ENCODE data around the gene MRPL46. TPM values are rescaled to one million over a fixed set of nuclear protein-coding genes. Genes with fewer than 3 reads are reported as not detected.
"Not testable (repeated sequence)": the region's sequence is repeated elsewhere in the genome, so short reads cannot be mapped to it uniquely, and the experiment has no call there.

The MRPL46 gene
- total RNA-seq, 1 donor from 2014 or later: 15.5 TPM

DNA sequence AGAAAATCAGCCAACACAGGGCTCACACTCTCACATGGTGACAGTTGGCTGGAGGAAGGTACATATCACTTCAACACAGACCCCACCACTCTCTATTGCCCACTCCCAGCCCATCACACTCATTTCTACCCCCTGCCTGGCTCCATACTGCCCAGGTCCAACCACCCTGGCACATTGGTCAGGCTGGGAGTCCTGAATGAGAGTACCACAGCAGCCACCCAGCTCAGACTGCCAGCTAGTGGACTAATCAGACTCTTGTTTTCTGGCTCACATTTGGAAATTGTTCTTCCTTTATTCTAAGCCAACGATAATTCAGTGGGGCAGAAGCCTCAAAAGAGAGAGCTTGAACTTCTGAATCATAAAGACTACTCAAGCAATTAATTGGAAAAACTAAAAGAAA lies 20.0 kb downstream of the MRPL46 start:
- DNase-seq (ENCODE audit: low read depth in 2 of 2): no peak

DNA sequence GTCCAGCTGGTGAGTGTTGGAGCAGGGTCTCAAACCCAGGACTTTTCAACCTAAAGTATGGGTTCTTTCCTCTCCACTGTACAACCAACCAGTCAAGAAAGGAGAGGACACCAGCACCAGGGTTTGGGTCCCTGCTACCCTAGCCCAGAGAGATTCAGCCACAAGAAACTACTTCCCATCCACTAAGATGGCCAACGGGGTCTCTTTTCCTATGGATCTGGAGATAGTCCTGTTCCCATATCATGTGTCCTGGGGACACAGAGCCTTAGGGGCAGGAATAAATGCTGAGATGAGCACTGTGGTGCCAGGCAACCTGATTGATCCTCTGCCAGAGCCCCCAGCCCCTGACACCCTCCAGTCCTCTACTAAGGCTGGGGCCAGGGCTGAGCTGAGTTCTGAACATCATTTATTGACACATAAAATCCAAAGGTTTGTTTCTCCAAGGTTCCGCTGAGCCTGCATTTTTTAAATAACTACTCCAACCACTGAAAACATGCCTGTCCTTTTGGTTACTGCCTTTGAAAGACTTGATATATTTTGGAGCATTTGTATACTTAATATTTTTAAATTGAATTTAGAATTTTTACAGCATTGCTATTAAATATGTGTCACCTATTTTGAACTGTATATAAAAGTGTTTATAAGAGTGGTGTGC lies 26.0 kb downstream of the MRPL46 start:
- no peak for DNase-seq (ENCODE audit: low read depth in 2 of 2)

DNA sequence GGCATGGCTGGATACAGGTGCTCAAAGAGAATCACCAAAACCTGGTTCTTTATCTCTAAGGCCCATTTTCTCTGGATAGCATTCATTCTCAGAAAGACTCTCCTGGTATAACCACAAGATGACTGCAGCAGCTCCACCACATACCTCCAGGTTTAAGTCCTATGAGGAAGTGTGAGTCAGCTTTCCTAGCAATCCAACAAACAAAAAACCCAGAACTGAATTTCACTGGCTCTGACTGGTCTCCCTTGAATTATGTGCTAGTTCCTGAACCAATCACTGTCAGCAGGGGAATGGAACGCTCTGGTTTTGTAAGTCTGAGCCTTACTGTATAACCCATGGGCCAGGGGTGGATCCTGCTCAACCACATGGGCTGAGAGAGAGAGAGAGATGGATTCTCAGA lies 27.2 kb downstream of the MRPL46 start:
- DNase-seq (ENCODE audit: low read depth in 2 of 2): peak in 1 of 2 donors; percentile 71

- no peak for DNase-seq (ENCODE audit: low read depth in 2 of 2)
Measured at GRCh38 chr15:88438181-88438580, 29.0 kb downstream of the MRPL46 start.

- not testable (repeated sequence) for DNase-seq (ENCODE audit: low read depth in 2 of 2)
Measured at GRCh38 chr15:88434106-88434505, 33.1 kb downstream of the MRPL46 start.

GRCh38 chr15:88433046-88433685 lies 34.0 kb downstream of the MRPL46 start:
- DNase-seq (ENCODE audit: low read depth in 2 of 2): no peak

DNA sequence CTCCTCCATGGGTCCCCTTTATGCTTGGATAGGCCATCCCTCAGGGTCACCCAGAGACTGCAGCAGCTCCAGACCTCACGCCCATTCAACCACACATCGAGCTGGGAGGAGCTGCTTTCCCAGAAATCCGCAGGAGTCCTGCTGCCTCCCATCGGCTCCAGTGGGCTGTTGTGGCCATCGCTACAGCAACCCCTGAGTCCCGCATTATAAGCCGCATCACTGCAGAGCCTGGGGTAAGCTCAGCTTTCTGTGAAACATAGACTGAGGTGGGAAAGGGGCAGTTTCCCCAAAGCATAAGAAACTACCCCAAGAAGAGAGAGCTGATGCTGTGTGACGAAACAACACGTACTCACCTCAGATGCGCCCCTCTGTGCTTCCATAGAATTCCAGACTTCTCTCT lies 35.7 kb downstream of the MRPL46 start:
- no peak for DNase-seq (ENCODE audit: low read depth in 2 of 2)

DNA sequence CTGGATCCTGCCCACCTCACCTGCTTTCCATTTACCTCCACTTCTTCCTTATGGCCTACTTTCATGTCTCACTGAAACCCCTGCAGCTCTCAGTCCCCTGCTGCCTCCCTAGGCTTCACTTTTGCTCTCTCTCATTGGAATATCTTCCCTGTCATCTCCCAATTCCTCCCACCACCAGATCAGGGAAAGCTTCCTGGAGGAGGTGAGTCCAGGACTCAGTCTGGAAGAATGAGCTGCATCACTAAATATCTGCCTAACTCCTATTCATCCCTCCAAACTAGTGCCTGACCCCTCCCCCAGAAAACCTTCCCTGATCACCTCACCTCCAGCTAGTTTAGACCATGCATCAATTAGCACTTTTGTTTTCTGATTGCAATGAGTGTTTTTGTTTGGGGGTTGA lies 37.1 kb downstream of the MRPL46 start:
- DNase-seq (ENCODE audit: low read depth in 2 of 2): no peak

- DNase-seq (ENCODE audit: low read depth in 2 of 2): no peak
Measured at GRCh38 chr15:88428805-88429605, 38.2 kb downstream of the MRPL46 start.

DNA sequence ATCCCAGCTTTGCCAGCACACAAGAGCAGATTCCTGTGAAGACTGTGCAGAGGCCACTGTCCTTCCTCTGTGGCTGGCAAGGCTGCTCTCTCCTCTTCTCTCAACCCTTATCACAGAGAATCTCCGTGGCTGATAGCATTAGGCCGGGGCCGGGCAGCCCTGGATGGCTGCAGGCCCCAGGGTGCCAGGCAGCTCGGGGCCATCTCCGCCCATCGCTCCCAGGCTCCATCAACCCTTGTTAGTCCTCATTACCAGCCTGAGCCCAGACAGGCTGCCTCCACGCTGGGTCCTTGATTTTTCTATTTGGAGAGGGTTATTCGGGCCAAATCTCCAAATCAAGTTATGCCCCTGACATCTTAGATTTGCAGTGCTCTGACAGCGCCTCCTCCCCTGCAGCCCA lies 39.1 kb downstream of the MRPL46 start:
- no peak for DNase-seq (ENCODE audit: low read depth in 2 of 2)

DNA sequence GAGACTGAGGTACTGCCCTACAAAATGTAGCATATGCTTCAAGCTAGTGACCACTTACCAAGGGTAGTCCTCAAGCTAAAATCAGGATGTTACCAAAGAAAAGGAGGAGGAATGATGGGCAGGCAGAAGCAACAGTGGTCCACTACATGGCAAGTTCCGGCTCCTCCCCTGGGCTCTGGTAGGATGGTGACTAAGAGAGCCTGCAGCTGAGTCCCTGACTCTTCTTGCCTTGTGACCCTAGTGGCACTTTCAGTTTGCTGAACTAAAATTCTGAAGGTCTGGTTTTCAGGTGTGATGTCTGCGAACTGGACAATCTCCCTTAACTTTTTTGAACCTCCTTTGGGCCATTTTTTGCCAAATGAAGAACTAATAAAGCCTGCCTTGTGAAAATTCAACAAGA lies 40.9 kb downstream of the MRPL46 start:
- no peak for DNase-seq (ENCODE audit: low read depth in 2 of 2)

- no peak for DNase-seq (ENCODE audit: low read depth in 2 of 2)
Measured at GRCh38 chr15:88423331-88423730, 43.9 kb downstream of the MRPL46 start.

DNA sequence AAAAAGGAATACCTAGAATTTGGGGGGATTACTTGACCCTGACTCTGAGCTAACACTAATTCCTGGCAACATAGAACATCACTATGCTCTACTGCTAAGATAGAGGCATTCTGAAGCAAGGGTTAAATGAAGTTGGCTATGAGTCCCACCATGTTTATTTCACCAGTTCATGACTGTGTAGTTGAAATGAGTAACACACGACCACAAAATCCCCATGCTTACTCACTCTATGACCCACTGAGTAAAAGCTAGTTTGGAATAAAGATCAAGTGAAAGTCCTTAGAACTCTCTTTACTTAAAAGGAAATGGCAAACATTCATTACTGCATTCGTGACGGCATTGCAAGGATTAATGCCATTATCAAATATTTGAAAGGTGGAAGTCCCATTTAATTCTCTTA lies 47.4 kb downstream of the MRPL46 start:
- DNase-seq (ENCODE audit: low read depth in 2 of 2): no peak

Other genes with a start within 250 kb of the MRPL46 start
- not detected in 2 replicates for gene NTRK3, start 210.6 kb downstream of the MRPL46 start, total RNA-seq
- gene MRPS11, start 320 bp upstream of the MRPL46 start, total RNA-seq: 20.5 and 29.4 TPM in 2 replicates
- gene DET1, start 79.3 kb upstream of the MRPL46 start, total RNA-seq: 1.6 and 2.2 TPM in 2 replicates
- gene AEN, start 154.0 kb upstream of the MRPL46 start, total RNA-seq: 36.4 and 37.5 TPM in 2 replicates
- gene ISG20, start 171.6 kb upstream of the MRPL46 start, total RNA-seq: 13.5 and 54.4 TPM in 2 replicates

Measured in lung microvascular endothelial cell (primary cell).